ENCODE results near the gene DNASE2. TPM values are rescaled to one million over a fixed set of nuclear protein-coding genes. Genes with fewer than 3 reads are reported as not detected.

The DNASE2 gene
- total RNA-seq, 1 experiment from 2014 or later, result 64.4 TPM

- no peak for DNase-seq (ENCODE audit: low spot score)
Observed at GRCh38 chr19:12886651-12886968, 5.4 kb upstream of the DNASE2 start.

- DNase-seq (ENCODE audit: low spot score), result no peak
Observed at GRCh38 chr19:12885749-12886650, 4.8 kb upstream of the DNASE2 start.

GRCh38 chr19:12884926-12885748 lies 3.9 kb upstream of the DNASE2 start:
- DNase-seq (ENCODE audit: low spot score), result no peak

- no peak for DNase-seq (ENCODE audit: low spot score)
Observed at GRCh38 chr19:12884627-12884925, 3.3 kb upstream of the DNASE2 start.

- no peak for DNase-seq (ENCODE audit: low spot score)
Observed at GRCh38 chr19:12884202-12884601, 3.0 kb upstream of the DNASE2 start.

- DNase-seq (ENCODE audit: low spot score), result no peak
Observed at GRCh38 chr19:12882589-12882988, 1.3 kb upstream of the DNASE2 start.

- no peak for DNase-seq (ENCODE audit: low spot score)
Observed at GRCh38 chr19:12880551-12881171, 588 bp downstream of the DNASE2 start.

GRCh38 chr19:12875086-12875485 lies 6.2 kb downstream of the DNASE2 start:
- DNase-seq (ENCODE audit: low spot score), result no peak

- no peak for DNase-seq (ENCODE audit: low spot score)
Observed at GRCh38 chr19:12873891-12874745, 7.1 kb downstream of the DNASE2 start.

GRCh38 chr19:12872941-12873890 lies 8.0 kb downstream of the DNASE2 start:
- no peak for DNase-seq (ENCODE audit: low spot score)

- no peak for DNase-seq (ENCODE audit: low spot score)
Observed at GRCh38 chr19:12872255-12872654, 9.0 kb downstream of the DNASE2 start.

GRCh38 chr19:12871681-12872080 lies 9.6 kb downstream of the DNASE2 start:
- no peak for DNase-seq (ENCODE audit: low spot score)

- no peak for DNase-seq (ENCODE audit: low spot score)
Observed at GRCh38 chr19:12868540-12869112, 12.6 kb downstream of the DNASE2 start.

- DNase-seq (ENCODE audit: low spot score), result no peak
Observed at GRCh38 chr19:12867120-12868099, 13.8 kb downstream of the DNASE2 start.

GRCh38 chr19:12866416-12867119 lies 14.7 kb downstream of the DNASE2 start:
- DNase-seq (ENCODE audit: low spot score), result no peak

- DNase-seq (ENCODE audit: low spot score), result no peak
Observed at GRCh38 chr19:12865746-12866415, 15.4 kb downstream of the DNASE2 start.

Measured in H4 (cell line).